Osteoblast (primary cell): ENCODE data around the gene EXD3. TPM values are rescaled to one million over a fixed set of nuclear protein-coding genes. Genes with fewer than 3 reads are reported as not detected.

Source experiments
- DNase-seq: peaks from one replicate; pipeline ENCODE4 v3.0.0; 2011; ENCODE audit warnings: low spot score, mixed read lengths; ENCODE audit not compliant: insufficient read length; ENCODE audit errors: missing footprints
- H2AFZ ChIP-seq: 2 replicates; pipeline ENCODE4 v1.6.0; 2011; ENCODE audit warnings: mild to moderate bottlenecking, low read length
- H3K27ac ChIP-seq: 2 replicates; pipeline ENCODE4 v1.5.1; 2011; ENCODE audit warnings: mild to moderate bottlenecking, low read depth, low read length, moderate library complexity
- H3K27me3 ChIP-seq: 2 replicates; pipeline ENCODE4 v1.6.0; 2012; ENCODE audit warnings: mild to moderate bottlenecking, control low read depth, inconsistent platforms, low read length, moderate library complexity; ENCODE audit not compliant: insufficient read depth
- H3K36me3 ChIP-seq: 2 replicates; pipeline ENCODE4 v1.5.1; 2011; ENCODE audit warnings: mild to moderate bottlenecking, low read length, control low read depth, moderate library complexity; ENCODE audit not compliant: insufficient read depth
- H3K4me1 ChIP-seq: 2 replicates; pipeline ENCODE4 v1.5.1; 2011; ENCODE audit warnings: mild to moderate bottlenecking, low read length, control low read depth, moderate library complexity; ENCODE audit not compliant: insufficient read depth
- H3K4me2 ChIP-seq: 2 replicates; pipeline ENCODE4 v1.6.0; 2011; ENCODE audit warnings: mild to moderate bottlenecking, low read length; ENCODE audit not compliant: insufficient read depth
- H3K4me3 ChIP-seq: fragments of 200-600 bp; sonication (generic); 3 replicates; pipeline ENCODE4 v1.5.1; 2012; ENCODE audit warnings: mild to moderate bottlenecking, low read length, inconsistent platforms; ENCODE audit not compliant: insufficient read depth
- H3K79me2 ChIP-seq: 2 replicates; pipeline ENCODE4 v1.6.0; 2012; ENCODE audit warnings: mild to moderate bottlenecking, low read length, control low read depth, inconsistent platforms; ENCODE audit not compliant: insufficient read depth
- H3K9me3 ChIP-seq: 2 replicates; pipeline ENCODE4 v1.5.1; 2011; ENCODE audit warnings: low read depth, low read length, control low read depth
- H4K20me1 ChIP-seq: 2 replicates; pipeline ENCODE4 v1.6.0; 2012; ENCODE audit warnings: mild to moderate bottlenecking, low read length, control low read depth; ENCODE audit not compliant: insufficient read depth
- total RNA-seq: library from RNA; depleted of rRNA; stranded (reverse); fragments of >200 nt; gene quantifications from 2 replicates; pipeline ENCODE4 v1.2.3, GENCODE V29; 2012
- TF ChIP-seq, protein P1 (sequence below): IDR thresholded peaks from 2 replicates; pipeline ENCODE4 v1.5.1; 2011; ENCODE audit warnings: mild to moderate bottlenecking, low read depth, low read length, moderate library complexity; ENCODE audit errors: extremely low read depth

The EXD3 gene
- total RNA-seq, 1 donor, result 7.6 TPM

DNA sequence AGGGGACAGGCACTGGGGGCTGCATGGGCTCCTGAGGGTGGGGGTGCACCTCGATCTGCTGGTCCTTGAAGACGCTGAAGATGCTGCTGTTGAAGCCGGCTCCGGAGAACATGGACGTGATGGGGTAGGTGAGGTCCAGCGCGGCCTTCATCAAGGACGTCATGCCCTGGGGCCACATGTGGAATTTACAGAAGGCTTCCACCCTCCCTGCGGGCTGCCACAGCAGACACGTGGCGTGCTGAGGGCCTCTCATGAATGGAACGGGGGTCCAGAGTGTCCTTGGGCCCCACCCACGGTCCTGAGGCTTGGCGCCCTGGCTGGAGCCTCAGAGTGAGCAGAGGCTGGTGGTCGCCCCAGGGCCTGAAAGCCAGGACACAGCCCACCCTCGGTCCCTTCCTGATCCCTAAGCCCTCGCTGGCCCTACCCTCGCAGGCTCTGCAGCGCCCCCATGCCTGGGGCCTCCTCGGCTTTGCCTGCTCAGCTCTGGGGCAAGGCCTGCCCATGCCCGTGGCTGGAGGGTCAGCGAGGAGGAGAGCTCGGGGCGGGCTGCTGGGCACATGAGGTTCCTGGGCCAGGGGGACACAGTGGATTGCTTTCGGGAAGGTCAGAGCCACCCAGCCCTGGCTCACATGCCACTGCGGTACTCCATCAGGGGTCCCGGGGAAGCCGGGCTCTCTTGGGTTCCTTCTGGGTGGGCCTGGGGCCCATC is 41.5 kb upstream of the EXD3 start:
- peaks cover 5% of the 10 kb centered on the region for H3K27me3 ChIP-seq
- no peaks in the 10 kb centered on the region for H4K20me1 ChIP-seq
- H3K36me3 ChIP-seq, result no peaks in the 10 kb centered on the region
- no peak overlapping the region for H3K4me3 ChIP-seq
- no peaks in the 10 kb centered on the region for H3K9me3 ChIP-seq
- TF ChIP-seq, protein P1, sequence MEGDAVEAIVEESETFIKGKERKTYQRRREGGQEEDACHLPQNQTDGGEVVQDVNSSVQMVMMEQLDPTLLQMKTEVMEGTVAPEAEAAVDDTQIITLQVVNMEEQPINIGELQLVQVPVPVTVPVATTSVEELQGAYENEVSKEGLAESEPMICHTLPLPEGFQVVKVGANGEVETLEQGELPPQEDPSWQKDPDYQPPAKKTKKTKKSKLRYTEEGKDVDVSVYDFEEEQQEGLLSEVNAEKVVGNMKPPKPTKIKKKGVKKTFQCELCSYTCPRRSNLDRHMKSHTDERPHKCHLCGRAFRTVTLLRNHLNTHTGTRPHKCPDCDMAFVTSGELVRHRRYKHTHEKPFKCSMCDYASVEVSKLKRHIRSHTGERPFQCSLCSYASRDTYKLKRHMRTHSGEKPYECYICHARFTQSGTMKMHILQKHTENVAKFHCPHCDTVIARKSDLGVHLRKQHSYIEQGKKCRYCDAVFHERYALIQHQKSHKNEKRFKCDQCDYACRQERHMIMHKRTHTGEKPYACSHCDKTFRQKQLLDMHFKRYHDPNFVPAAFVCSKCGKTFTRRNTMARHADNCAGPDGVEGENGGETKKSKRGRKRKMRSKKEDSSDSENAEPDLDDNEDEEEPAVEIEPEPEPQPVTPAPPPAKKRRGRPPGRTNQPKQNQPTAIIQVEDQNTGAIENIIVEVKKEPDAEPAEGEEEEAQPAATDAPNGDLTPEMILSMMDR, result no peak
- no peak overlapping the region for H2AFZ ChIP-seq
- no peak overlapping the region for H3K4me2 ChIP-seq
- H3K79me2 ChIP-seq, result no peaks in the 10 kb centered on the region
- no peak overlapping the region for H3K27ac ChIP-seq
- DNase-seq, result peak; percentile 61
- H3K4me1 ChIP-seq, result peaks cover 4% of the 10 kb centered on the region

DNA sequence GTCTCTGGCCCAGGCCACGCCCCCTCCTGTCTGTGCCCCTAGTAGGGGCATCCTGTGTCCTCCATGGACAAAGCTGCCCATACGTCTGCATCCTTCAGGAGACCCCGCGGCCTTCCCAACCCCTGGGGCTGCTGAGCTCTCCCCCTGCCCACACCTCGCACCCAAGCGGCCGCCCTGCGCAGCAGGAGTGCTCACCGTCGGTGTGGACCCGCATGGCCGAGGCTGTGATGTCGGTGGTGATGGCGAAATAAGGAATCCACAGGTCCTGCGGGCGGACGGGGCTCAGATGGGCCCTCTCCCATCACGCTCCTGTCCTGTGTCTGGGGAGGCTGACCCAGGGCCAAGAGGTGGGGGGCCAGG is 40.9 kb upstream of the EXD3 start:
- TF ChIP-seq, protein P1, result no peak
- Histone ChIP-seq H3K9me3 (no peaks in the 10 kb centered on the region), H3K27me3 (no peaks in the 10 kb centered on the region), H3K79me2 (no peaks in the 10 kb centered on the region), H4K20me1 (no peaks in the 10 kb centered on the region), H3K4me3 (no peak overlapping the region), H3K4me2 (no peak overlapping the region), H3K36me3 (no peaks in the 10 kb centered on the region), H2AFZ (no peak overlapping the region), H3K27ac (no peak overlapping the region), H3K4me1 (peaks cover 5% of the 10 kb centered on the region)
- peak; percentile 56 for DNase-seq

DNA sequence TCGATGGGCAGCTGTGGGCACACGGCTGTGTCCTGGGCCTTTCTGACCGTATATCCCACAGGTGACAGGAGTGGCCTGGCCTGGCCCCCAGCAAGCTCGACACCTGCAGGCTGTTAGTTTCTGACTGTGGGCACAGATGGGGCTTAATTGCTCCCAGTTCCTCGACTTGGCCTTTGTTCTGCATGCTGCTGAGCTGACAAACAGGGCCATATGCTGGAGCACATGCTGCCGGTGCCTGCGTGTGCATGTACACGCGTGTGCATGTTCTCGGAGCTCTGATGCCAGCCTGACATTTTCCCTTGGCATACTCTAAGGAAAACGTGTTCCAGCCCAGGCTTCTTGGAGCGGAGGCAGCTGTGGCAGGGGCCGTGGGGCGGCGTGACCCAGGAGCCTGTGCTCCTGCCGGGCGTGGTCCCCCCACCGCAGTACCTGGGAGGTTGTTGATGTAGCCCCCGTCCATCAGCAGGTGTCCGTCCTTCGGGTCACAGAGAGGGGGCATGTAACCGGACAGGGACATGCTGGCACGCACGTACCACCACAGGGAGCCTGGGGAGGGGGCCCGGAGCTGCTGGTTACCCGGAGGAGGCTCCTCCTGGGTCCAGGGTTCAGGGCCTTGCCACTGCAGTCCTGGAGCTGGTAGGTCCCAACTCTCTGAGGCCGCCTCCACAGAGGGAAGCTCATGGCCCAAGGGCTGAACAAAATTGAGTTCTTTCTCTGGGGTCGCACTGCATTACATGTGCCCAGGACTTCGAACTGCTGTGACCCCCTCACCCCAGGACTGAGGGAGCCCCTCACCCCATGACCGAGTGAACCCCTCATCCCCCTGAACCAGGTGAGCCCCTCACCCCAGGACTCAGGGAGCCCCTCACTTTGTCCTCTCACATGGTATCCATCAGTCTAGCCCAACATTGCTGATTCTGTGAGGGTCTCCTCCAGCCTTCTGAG is 40.3 kb upstream of the EXD3 start:
- Histone ChIP-seq H3K79me2 (peaks cover 6% of the 10 kb centered on the region), H3K27ac (no peak overlapping the region), H3K9me3 (no peaks in the 10 kb centered on the region), H3K4me2 (no peak overlapping the region), H3K4me3 (no peak overlapping the region), H3K36me3 (no peaks in the 10 kb centered on the region), H3K27me3 (no peaks in the 10 kb centered on the region), H2AFZ (no peak overlapping the region), H3K4me1 (peaks cover 6% of the 10 kb centered on the region), H4K20me1 (no peaks in the 10 kb centered on the region)
- TF ChIP-seq, protein P1, result no peak
- peak; percentile 79 for DNase-seq

DNA sequence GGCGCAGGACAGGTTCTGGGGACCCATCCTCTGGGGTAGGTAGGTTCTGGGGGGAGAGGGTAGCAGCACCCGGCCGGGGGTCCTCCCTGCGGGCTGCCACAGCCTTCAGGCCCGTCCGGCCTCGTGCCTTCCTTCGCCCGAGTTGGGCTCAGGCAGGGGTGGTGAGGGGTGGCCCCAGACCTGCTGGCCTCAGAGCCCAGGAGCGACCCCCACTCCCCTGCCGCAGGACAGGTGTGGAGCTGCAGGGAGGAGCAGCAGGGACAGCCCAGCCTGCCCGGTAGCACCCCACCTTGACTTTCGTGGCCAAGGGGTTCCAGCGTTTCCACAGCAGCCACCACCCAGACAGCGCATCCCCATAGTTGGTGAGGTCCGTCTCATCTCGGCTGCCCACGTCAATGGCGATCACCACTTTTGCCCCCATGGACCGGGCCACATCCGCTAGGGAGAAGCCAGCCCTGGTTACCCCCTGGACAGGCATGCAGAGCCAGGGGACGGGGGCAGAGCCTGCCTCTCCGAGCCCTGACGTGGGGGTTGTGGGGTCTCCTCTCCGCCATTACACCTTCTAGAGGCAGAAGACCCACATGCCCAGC is 39.5 kb upstream of the EXD3 start:
- Histone ChIP-seq H3K4me1 (peaks cover 13% of the 10 kb centered on the region), H3K36me3 (no peaks in the 10 kb centered on the region), H4K20me1 (peaks cover 6% of the 10 kb centered on the region), H3K27me3 (no peaks in the 10 kb centered on the region), H2AFZ (no peak overlapping the region), H3K9me3 (no peaks in the 10 kb centered on the region), H3K79me2 (peaks cover 11% of the 10 kb centered on the region), H3K4me3 (no peak overlapping the region), H3K4me2 (no peak overlapping the region), H3K27ac (no peak overlapping the region)
- peak; percentile 66 for DNase-seq
- TF ChIP-seq, protein P1, result no peak
